Measurements from ENCODE around the gene HBM.
"Not testable (repeated sequence)": the region's sequence is repeated elsewhere in the genome, so short reads cannot be mapped to it uniquely, and the experiment has no call there.

GRCh38 chr16:160242-160641, 5.5 kb upstream of the HBM start:
- TF ChIP-seq CTCF (IDR thresholded peaks at IDR 0.05; ENCODE audit: low read depth, low read length); EZH2phosphoT487 (IDR thresholded peaks at IDR 0.05; ENCODE audit: low read depth): not testable (repeated sequence)

Measured in OCI-LY3 (cell line).